Retinal pigment epithelial cell (primary cell): Measurements from ENCODE around the gene TMEM45B.
"Not testable (repeated sequence)": the region's sequence is repeated elsewhere in the genome, so short reads cannot be mapped to it uniquely, and the experiment has no call there.

Experiments
- DNase-seq: peaks from one replicate; pipeline ENCODE4 v3.0.0-alpha.2; 2010; ENCODE audit warnings: low read depth
- H3K4me3 ChIP-seq: 2 replicates; pipeline ENCODE4 v1.5.1; 2011; ENCODE audit warnings: mild to moderate bottlenecking, low read length, control low read depth, moderate library complexity
- TF ChIP-seq, protein P1 (sequence below): conservative IDR thresholded peaks from 2 replicates; pipeline ENCODE4 v1.5.1; 2011; ENCODE audit warnings: low read depth, low read length, control low read depth, inconsistent platforms

TMEM45B gene

DNA sequence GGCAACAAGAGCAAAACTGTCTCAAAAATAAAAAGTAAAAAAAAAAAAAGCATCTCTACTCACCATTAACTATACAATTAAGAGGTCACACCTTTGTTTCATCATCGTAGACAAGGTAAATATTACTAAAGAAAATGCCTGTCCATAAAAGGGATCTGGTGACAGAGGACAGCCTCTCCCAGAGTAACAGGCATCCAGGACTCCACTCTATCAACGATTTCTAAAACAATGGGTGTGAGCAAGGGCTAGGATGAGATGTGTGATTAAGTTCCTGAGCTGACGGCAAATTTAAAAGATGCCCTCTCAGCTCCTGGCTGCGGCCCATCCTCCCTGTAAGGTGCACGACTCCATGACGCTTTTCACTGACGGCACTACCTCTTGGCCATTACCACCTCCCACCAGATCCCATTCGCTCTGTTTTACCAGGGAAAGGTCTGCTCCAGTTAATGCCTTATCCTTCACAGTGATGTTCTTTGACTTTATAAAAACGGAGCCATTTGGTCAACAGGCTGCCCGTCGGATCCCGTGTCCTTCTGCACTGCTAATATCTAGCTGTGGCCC lies 2.3 kb upstream of the TMEM45B start:
- no peak for DNase-seq
- no peak overlapping the region for H3K4me3 ChIP-seq
- TF ChIP-seq, protein P1, sequence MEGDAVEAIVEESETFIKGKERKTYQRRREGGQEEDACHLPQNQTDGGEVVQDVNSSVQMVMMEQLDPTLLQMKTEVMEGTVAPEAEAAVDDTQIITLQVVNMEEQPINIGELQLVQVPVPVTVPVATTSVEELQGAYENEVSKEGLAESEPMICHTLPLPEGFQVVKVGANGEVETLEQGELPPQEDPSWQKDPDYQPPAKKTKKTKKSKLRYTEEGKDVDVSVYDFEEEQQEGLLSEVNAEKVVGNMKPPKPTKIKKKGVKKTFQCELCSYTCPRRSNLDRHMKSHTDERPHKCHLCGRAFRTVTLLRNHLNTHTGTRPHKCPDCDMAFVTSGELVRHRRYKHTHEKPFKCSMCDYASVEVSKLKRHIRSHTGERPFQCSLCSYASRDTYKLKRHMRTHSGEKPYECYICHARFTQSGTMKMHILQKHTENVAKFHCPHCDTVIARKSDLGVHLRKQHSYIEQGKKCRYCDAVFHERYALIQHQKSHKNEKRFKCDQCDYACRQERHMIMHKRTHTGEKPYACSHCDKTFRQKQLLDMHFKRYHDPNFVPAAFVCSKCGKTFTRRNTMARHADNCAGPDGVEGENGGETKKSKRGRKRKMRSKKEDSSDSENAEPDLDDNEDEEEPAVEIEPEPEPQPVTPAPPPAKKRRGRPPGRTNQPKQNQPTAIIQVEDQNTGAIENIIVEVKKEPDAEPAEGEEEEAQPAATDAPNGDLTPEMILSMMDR = no peak

DNA sequence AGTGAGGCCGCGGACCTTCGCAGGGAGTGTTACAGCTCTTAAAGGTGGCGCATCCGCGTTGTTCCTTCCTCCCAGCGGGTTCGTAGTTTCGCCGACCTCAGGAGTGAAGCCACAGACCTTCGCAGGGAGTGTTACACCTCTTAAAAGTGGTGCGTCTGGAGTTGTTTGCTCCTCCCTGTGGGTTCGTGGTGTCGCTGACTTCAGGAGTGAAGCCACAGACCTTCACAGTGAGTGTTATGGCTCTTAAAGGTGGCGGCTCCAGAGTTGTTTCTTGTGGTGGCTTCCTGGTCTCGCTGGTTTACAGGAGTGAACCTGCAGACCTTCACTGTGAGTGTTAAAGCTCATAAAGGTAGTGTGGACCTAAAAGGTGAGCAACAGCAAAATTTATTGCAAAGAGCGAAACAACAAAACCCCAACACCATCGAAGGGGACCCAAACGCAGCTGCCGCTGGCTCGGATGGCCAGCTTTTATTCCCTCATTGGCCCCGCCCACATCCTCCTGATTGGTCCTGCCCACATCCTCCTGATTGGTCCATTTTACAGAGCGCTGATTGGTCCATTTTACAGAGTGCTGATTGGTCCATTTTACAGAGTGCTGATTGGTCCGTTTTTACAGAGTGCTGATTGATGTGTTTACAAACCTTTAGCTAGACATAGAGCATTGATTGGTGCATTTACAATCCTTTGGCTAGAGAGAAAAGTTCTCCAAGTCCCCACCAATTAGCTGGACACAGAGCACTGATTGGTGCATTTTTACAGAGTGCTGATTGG lies 1.2 kb upstream of the TMEM45B start:
- no peak overlapping the region for H3K4me3 ChIP-seq
- DNase-seq = no peak
- TF ChIP-seq, protein P1 = no peak

DNA sequence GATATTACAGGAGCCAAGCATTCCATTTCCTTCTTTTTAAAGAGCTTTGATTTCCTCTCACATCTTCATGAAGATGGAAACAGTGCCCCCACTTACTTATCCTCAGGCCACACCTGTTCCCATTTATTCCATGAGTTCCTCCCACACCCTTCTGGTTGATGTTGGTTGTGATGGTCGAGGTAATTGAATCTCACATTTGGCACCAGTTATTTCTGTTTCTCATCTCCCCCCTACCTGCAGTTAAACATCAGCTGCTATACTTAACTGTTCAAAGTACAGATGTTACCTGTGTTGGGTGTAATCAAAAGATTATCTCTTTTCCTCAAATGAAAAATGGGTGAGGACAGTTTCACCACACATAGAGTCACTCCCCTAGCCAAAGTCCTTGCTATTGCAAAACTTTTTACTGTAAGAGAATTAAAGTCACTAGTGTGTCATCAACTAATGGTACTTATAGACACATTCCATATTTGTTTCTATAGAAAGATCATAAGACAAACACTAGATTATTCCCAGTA lies 1.9 kb downstream of the TMEM45B start:
- no peak for DNase-seq
- H3K4me3 ChIP-seq = no peak overlapping the region
- TF ChIP-seq, protein P1 = no peak

DNA sequence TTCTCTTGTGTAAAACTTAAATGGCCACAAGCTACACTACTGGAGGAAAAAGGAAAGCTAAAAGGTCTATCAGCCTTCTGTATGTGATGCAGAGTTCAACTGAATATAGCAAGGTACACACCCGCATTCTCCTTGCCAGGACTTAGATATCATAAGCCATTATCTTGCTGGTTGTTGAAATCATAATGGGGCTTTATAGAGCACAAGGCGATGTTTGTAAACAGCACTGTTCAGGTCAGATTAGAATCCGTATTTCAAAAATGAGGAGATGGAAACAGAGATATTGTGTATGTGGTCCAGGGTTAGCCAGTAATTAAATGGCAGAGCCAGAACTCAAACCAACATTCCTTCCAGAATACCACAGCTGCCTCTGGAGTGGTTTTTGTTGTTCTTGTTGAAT lies 2.6 kb downstream of the TMEM45B start:
- not testable (repeated sequence) for H3K4me3 ChIP-seq, DNase-seq

DNA sequence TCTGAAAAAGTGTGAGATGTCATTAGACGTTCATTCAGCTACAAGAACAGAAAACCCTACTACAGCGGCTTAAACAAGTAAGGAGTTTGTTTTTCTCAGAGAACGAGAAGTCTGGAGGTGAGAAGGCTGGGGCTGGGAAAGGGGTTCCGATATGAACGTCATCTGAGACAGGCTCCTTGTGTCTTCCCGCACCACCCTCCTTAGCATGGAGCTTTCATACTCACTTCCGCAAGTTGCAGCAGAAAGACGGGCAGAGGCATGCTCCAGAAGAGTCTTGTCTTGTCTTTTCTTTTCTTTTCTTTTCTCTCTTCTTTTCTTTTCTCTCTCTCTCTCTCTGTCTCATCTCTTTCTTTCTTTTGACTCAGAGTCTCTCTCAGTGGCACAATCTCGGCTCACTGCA lies 3.6 kb downstream of the TMEM45B start:
- TF ChIP-seq, protein P1 = no peak
- no peak overlapping the region for H3K4me3 ChIP-seq
- no peak for DNase-seq

DNA sequence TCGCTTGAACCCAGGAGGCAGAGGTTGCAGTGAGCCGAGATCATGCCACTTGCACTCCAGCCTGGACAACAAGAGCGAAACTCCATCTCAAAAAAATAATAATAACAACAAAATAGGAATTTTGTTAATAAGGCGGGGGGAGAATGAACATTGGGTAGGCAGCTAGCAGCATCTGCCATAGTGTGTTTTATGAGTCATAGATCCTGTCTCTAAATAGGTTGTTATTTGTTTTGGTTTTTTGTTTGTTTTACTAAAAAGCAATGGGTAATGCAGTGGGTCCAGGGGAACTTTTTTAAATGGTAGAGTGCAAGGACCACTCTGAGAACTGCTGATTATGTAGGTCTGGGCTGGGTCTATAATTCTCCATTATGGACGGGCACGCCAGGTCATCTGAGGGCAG lies 4.6 kb downstream of the TMEM45B start:
- not testable (repeated sequence) for H3K4me3 ChIP-seq, DNase-seq

DNA sequence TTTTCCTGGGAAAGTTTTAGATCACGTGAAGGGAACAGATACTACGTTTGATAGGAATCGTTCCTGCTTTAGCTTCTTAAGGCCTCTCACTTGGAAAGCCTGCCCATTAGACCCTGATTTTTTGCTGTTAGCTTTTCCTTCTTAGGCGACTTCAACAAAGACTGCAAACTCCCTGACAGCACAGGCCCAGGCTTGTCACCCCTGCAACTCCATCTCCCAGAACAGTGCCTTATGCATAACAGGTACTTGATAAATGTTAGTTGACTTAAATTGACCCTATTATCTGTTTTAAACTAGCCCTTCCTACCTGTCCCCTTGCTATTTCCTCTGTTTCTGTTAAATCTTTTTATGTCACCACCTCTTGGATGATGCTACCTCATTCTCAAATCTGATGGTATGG lies 7.6 kb downstream of the TMEM45B start:
- not testable (repeated sequence) for DNase-seq, H3K4me3 ChIP-seq

DNA sequence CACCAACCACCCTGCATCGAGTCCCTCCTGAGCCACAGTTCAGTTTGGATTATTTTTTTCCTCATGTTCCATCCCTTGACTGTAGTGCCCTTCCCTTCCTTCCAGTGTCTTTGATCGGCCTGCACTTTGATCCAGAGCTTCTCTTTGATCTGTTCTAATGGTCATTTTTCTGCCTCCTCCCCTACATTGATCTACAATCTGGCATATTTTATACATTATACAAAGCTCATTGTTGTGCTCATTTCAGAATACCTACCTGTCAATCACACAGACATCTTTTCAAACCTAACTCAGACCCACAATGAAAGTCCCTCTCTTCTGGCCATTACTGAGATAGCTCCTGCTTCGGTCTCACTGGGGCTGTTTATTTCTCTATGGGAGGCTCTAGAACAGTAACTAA lies 8.2 kb downstream of the TMEM45B start:
- DNase-seq, H3K4me3 ChIP-seq: not testable (repeated sequence)

DNA sequence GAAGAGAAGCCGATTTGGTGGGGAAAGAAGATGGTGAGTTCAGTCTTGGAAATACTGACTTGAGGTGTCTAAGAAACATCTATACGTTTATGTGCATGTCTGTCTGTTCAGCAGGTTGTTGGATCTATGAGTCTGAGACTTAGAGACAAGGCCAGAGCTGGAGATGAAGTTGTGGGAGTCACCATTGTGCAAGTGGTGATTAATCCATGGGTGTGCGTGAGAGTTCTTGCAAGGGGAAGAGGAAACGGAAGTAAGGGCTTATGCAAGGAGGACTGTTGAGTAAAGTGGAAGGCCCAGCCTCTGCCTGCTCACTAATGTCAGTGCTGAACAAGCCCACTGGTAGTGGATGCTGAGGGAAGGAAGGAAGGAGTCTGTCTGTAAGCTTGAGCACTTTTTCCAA lies 9.7 kb downstream of the TMEM45B start:
- TF ChIP-seq, protein P1 = no peak
- no peak overlapping the region for H3K4me3 ChIP-seq
- no peak for DNase-seq
